HG02943 (cell line): Measurements from ENCODE around the gene DAP3.
"Not testable (repeated sequence)": the region's sequence is repeated elsewhere in the genome, so short reads cannot be mapped to it uniquely, and the experiment has no call there.

Source experiments
- ATAC-seq: cut with Tn5 transposase; IDR thresholded peaks from one replicate; pipeline ENCODE4 v1.9.1; 2021; ENCODE audit warnings: mild to moderate bottlenecking, low read depth, moderate library complexity; ENCODE audit not compliant: unreplicated experiment

DAP3 gene

GRCh38 chr1:155715056-155715455 is 26.2 kb downstream of the DAP3 start:
- ATAC-seq = not testable (repeated sequence)

- no peak for ATAC-seq
These were observed 26.9 kb downstream of the DAP3 start for GRCh38 chr1:155715777-155716176.

GRCh38 chr1:155717041-155717440 is 28.1 kb downstream of the DAP3 start:
- no peak for ATAC-seq

- not testable (repeated sequence) for ATAC-seq
These were observed 29.7 kb downstream of the DAP3 start for GRCh38 chr1:155718524-155719115.

DNA sequence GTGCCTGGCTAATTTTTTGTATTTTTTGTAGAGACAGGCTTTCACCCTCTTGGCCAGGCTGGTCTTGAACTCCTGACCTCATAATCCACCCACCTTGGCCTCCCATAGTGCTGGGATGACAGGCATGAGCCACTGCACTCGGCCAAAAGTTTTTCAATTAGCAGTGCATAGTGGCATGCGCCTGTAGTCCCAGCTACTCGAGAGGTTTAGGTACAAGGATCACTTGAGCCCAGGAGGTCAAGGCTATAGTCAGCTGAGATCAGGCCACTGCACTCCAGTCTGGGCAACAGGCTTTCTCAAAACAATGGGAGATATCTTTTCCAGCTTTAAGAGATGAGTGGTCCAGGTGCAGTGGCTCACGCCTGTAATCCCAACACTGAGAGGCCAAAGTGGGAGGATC is 30.8 kb downstream of the DAP3 start:
- no peak for ATAC-seq

DNA sequence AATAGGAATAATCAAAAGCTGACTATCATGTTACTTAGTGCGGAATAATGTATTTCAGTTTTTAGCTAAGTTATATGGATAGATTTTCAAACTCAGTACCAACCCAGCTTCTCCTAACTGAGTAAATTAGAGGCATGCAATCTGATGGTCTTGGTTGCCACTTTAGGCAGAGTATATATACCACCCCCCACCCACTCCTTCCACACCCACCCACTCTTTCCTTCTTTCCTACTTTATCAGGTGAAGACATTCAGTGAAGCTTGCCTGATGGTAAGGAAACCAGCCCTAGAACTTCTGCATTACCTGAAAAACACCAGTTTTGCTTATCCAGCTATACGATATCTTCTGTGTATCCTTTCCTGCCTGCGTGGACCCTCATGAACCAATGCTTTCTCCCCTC is 36.3 kb downstream of the DAP3 start:
- ATAC-seq = no peak

GRCh38 chr1:155729031-155729898 is 40.4 kb downstream of the DAP3 start:
- ATAC-seq = no peak

DNA sequence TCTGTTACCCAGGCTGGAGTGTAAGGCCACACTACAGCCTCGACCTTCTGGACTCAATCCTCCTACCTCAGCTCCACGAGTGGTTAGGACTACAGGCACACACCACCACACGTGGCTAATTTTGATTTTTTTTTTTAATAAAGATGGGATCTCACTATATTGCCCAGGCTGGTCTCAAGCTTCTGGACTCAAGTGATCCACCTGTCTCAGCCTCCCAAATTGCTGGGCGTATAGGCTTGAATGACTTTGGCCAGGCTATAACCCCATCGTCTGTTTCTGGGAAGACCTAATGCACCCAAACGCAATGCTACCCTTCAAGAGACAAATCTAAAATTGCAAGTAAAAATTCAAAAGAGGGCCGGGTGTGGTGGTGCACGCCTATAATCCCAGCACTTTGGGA is 52.1 kb downstream of the DAP3 start:
- ATAC-seq = no peak

DNA sequence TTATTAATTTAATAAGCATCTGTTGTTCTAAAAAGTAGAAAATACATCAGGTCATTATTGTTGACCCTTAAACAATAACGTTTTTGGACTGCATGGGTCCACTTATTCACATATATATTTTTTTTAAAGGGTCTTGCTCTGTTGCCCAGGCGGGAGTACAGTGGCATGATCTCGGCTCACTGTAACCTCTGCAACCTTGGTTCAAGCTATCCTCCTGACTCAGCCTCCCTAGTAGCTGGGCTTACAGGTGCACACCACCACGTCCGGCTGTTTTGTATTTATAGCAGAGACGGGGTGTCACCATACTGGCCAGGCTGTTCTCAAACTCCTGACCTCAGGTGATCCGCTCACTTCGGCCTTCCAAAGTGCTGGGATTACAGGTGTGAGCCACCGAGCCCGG is 53.0 kb downstream of the DAP3 start:
- ATAC-seq = no peak

GRCh38 chr1:155744711-155745283 is 55.9 kb downstream of the DAP3 start:
- ATAC-seq = no peak

- peak; percentile 82 for ATAC-seq
These were observed 56.7 kb downstream of the DAP3 start for GRCh38 chr1:155745284-155746228.

- not testable (repeated sequence) for ATAC-seq
These were observed 58.7 kb downstream of the DAP3 start for GRCh38 chr1:155747586-155747985.

DNA sequence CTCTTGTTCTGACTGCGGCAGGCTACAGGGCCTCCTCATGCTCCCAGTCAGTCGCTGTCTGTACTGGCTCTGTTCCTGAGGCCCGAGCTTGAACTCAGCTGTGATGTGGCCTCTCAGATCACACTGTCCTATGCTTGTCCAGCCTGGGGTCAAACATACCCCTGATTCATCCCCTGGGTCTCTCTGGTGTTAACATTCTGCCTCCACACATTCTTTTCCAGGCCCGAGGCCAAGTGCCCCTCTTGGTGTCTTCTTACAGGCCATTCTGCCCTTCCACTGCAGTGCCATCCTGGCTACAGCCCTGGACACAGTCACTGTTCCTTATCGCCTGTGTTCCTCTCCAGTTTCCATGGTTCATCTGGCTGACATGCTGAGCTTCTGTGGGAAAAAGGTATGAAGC is 59.2 kb downstream of the DAP3 start:
- ATAC-seq = not testable (repeated sequence)

DNA sequence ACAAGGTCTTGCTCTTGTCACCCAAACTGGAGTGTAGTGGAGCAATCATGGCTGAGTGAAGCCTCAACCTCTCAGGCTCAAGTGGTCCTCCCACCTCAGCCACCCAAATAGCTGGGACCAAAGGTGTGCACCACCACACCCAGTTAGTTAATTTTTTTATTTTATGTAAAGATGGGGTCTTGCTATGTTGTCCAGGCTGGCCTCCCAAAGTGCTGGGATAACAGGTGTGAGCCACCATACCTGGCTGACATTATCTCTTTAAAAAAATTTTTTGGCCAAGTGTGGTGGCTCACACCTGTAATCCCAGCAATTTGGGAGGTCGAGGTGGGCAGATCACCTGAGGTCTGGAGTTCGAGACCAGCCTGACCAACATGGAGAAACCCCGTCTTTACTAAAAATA is 70.1 kb downstream of the DAP3 start:
- ATAC-seq = not testable (repeated sequence)

DNA sequence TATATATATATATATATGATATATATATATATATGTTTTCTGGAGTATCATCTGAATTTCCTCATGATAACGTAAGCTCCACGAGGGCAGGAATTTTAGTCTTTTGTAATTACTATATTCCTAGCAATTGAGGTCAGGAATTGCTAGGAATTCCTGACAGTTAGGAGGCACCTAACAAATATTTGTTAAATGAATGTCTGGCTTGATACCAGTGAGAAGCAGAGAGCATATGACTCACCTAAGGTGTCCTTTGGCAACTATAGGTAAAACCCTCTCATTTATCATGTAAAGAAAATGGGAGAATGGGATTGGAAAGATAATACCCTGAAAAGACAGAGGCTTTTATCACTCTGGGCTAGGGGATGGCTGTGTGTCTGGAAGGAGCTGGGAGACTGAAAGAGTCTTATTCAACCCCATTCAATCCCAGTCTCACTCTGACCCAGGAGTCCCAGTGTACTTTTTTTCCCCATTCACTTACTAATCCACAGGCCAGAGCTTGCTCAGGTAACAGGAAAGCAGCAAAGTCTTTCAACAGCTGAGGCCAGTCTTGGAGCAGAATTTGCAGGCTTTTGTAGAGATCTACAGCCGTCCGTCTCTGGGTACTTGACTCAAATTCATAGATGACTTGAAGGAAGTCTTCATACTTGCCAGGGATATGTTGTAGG is 71.2 kb downstream of the DAP3 start:
- ATAC-seq = no peak

- no peak for ATAC-seq
These were observed 72.0 kb downstream of the DAP3 start for GRCh38 chr1:155760751-155761475.

DNA sequence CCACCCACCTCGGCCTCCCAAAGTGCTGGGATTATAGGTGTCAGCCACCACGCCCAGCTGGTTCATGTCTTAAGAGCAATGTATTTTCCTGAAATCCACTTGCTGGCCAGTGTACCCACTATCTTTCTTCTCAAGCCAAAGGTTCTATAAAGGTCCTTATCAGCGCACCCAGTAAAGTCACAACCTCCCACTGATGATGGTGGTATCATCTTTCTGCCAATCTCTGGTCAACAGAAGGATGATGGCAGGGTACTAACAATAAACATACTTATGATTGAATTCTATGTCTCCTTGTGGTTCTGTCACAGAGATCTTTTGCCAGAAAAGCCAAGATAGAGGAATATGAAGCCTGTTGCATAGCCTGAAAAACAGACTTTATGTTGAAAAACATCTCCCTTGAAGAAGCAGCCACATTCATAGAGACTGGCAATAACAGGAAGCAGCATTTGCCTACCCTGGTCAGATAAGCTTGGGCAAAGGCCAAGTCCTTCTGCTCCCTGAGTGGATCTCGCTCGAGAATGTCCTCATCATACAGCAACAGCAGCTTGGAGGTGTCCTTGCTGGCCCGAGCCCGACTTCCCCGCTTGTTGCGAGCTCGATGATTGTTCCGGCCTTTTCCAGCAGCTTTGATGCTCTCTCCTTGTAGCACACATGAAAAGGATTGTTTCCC is 73.0 kb downstream of the DAP3 start:
- ATAC-seq = no peak

GRCh38 chr1:155763090-155763815 is 74.4 kb downstream of the DAP3 start:
- ATAC-seq = not testable (repeated sequence)
